ENCODE data around the gene UBQLNL.

Gene UBQLNL

DNA sequence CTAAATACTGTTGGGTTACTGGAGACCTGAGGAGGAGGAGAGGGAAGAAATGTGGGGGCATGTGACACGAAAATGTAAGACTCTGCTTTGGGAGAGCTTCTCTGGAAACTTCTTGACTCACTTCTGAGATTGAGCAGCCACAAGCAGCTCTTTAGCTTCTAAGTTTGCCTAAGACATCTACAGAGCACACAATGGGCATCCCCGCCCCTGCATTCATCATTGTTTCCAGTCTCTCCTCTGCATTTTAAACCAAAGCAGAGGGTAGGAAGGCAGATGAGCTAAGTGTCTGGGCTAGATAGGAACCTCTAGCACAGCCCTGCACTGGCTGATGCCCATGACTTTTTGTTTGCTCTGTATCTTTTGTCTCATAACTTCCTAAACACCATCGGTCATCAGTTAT lies 30.1 kb downstream of the UBQLNL start:
- H3K9me3 Mint-ChIP-seq = no peaks in the 10 kb centered on the region
- H3K27me3 Mint-ChIP-seq = peaks cover 13% of the 10 kb centered on the region
- H3K27ac Mint-ChIP-seq = no peak overlapping the region
- no peak overlapping the region for H3K4me3 Mint-ChIP-seq
- DNase-seq (no peak), ATAC-seq (no peak)
- H3K4me1 Mint-ChIP-seq = peaks cover 6% of the 10 kb centered on the region

DNA sequence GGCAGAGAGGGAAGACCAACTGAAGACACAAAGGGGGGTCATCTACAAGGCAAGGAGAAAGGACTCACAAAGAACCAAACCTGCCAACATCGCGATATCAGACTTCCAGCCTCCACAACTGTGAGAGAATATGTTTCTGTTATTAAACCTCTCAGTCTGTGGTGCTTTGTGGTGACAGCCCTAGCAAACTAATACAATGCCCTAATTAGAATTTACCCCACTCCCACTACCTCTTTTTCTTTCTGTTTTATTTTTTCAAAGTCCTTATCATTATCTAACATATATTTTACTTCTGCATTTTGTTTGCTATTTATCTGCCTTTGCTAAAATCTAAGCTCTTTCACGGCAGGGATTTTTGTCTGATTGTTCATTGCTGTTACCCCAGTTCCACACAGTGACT lies 30.5 kb downstream of the UBQLNL start:
- H3K4me3 Mint-ChIP-seq = no peak overlapping the region
- no peak for ATAC-seq
- no peak overlapping the region for H3K27ac Mint-ChIP-seq
- H3K4me1 Mint-ChIP-seq = peaks cover 6% of the 10 kb centered on the region
- DNase-seq = no peak
- no peaks in the 10 kb centered on the region for H3K9me3 Mint-ChIP-seq
- H3K27me3 Mint-ChIP-seq = peaks cover 9% of the 10 kb centered on the region

DNA sequence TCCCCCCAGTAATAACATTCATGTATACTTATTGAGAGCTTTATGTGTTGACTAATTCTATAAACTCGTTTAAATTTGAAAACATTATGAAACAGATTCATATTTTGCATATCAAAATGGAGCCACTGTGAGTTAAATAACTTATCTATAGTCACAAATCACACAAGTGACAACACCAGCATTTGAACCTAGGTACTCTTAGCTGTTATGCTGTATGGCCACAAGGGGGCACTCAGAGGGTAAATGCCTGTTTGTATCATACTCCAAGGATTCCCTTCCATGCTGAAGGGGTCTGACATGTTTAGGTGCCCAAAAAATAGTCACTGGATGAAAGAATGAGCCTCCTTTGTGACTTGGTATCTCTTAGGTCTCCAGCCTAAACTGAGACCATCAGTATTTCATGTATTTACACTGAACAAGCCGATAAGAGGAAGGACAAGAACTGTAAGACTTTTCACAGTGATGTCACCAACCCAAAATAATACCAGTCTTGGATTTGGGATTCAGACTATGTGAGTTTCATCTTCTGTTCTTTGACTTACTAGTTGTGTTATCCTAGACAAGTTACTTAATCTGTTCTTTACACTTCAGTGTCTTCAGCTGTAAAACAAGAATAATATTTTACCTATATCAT lies 40.2 kb downstream of the UBQLNL start:
- peak; percentile 19 to 29 for DNase-seq

DNA sequence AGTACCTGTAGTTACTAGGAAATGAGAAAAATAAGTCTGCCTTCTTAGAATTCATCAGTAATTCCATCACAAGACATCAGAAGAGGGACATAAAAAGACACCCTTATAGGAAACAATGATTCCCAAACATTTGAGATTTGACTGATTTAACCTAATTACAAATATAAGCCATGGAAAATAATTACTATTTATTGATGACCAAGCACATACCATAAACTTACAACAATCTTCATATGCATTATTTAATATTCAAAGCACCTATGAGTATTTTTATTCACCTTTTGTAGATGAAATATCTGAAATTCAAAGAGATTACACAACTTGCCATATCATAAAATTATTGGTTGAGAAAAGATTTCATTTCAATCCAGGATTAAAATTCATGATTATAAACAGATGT lies 42.6 kb downstream of the UBQLNL start:
- Mint-ChIP-seq H3K9me3 (no peaks in the 10 kb centered on the region), H3K27ac (no peak overlapping the region), H3K27me3 (peaks cover 33% of the 10 kb centered on the region), H3K4me1 (peaks cover 5% of the 10 kb centered on the region), H3K4me3 (no peak overlapping the region)
- DNase-seq (no peak), ATAC-seq (no peak)

More for the DNA sequence above, 40.2 kb downstream of the UBQLNL start:
- Mint-ChIP-seq H3K4me3 (no peak overlapping the region), H3K27me3 (peaks cover 26% of the 10 kb centered on the region), H3K9me3 (no peaks in the 10 kb centered on the region), H3K4me1 (peaks cover 5% of the 10 kb centered on the region), H3K27ac (no peak overlapping the region)
- peak; percentile 56 for ATAC-seq

DNA sequence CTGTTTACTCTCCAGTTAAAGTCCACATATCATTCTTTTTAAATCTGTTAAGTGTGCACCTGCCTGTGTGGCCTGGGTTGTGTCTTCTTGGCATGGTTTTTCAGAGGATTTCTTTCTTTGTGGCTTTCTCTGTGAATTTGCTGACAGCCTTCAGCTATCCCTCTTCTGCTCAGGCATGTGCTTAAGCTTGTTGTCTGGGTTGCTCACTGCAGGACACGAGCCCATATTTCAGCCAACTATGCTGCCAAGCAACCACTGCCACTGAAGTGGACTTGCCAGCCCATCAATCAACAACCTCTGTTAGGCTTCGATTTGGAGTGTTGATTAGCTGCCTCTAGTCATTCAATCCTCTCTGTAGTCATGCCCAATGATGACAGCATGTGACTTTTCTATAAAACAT lies 49.0 kb downstream of the UBQLNL start:
- ATAC-seq = no peak

More for the DNA sequence above, 49.0 kb downstream of the UBQLNL start:
- no peaks in the 10 kb centered on the region for H3K9me3 Mint-ChIP-seq
- H3K27me3 Mint-ChIP-seq = peaks cover 7% of the 10 kb centered on the region
- DNase-seq = no peak
- H3K27ac Mint-ChIP-seq = no peak overlapping the region
- H3K4me3 Mint-ChIP-seq = no peak overlapping the region
- no peaks in the 10 kb centered on the region for H3K4me1 Mint-ChIP-seq
